Cardiac septum (tissue), 1 donor: ENCODE results near the gene CRK. TPM values are rescaled to one million over a fixed set of nuclear protein-coding genes. Genes with fewer than 3 reads are reported as not detected.
"Not testable (repeated sequence)": the region's sequence is repeated elsewhere in the genome, so short reads cannot be mapped to it uniquely, and the experiment has no call there.

ENCODE experiments used
- DNase-seq: peaks from one replicate; pipeline ENCODE4 v3.0.0-alpha.2; 2020; ENCODE audit warnings: low spot score
- intact Hi-C: fragments of 100-400 bp; cut with DNase I; formaldehyde crosslinking; loops from one replicate; pipeline ENCODE4 v1.14.0; 2022
- total RNA-seq: library from RNA; stranded (reverse); fragmentation: NEBNext Ultra II Directional; extraction: Animal tissue kit (Norgen Biotek cat#: 25700); gene quantifications from one replicate; pipeline ENCODE4 v1.2.1, GENCODE V29; 2021
- donor health status: DM: no; HTN: no; CAD: no.

The CRK gene
- total RNA-seq, 1 donor from 2014 or later, result 43.4 TPM

- intact Hi-C loops, result no loop called here
- no peak for DNase-seq
Observed at GRCh38 chr17:1470755-1471462, 14.9 kb upstream of the CRK start.

- DNase-seq, result no peak
- intact Hi-C loops, result no loop called here
Observed at GRCh38 chr17:1470071-1470754, 14.2 kb upstream of the CRK start.

- DNase-seq, result no peak
- intact Hi-C loops, result no loop called here
Observed at GRCh38 chr17:1469231-1469852, 13.3 kb upstream of the CRK start.

DNA sequence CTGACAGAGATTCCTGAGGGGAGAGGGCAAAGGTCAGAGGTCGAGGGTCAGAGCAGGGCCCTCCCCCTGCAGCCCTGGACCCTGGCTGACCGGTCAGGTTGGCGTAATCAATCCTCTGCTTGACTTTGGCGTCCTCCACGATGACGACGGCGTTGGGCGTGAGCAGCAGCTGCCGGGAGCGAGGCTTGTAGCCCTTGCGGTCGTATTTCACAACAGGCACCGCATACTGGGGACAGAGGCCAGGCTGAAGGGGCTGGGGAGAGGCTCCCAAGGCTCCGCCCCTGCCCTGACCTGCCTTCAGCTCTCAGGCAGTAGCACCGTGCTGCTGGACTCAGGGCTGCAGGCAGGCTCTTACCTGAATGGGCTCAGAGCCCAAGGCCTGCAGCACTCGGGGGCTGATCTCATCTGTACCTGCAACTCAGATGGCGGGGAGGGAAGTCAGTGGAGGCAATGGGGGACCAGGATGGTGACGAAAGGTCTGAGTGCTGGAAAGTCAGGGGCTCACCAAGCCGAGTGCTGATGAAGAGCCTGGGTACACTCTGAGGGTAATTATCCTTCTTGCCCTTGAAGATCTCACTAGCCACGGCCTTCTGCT is 12.0 kb upstream of the CRK start:
- intact Hi-C loops, result no loop called here
- DNase-seq, result no peak

DNA sequence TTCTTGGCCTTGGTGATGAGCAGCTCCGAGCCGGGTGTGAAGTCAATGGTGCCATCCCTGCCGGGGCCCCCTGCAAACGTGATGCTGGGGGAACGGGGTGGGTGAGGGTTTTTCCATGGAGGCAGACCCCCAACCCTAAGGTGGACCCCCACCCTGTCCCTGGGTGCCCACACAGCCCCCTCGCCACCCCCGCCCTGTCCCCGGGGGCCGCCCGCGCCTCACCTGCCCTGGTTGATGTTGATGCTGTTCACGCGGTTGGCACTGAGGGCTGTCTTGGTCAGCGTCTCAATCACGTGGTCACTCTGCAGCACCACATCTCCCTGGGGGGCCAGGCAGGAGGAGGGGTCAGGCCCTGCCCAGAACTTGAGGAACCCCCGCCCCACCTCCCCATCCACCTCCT is 11.2 kb upstream of the CRK start:
- intact Hi-C loops, result no loop called here
- no peak for DNase-seq

DNA sequence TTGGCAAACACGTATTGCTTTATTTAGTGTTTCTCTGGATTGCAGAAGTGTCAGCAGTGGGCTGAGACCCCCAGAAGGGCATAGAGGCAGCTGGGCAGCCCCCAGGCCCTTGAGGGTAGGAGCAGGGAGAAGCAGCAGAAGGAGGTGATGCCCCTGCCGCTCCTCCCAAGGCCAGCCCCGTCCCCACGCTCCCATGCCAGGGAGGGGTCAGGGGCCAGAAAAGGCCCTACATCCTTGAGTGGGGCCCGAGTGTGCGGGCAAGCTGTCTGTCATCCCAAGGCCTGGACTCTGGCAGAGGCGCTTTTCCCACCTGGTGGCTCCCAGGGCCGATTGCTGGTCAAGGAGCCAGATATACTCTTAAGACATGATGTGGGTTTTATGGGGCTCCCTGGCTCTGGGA is 8.2 kb upstream of the CRK start:
- intact Hi-C loops, result no loop called here
- DNase-seq, result no peak

DNA sequence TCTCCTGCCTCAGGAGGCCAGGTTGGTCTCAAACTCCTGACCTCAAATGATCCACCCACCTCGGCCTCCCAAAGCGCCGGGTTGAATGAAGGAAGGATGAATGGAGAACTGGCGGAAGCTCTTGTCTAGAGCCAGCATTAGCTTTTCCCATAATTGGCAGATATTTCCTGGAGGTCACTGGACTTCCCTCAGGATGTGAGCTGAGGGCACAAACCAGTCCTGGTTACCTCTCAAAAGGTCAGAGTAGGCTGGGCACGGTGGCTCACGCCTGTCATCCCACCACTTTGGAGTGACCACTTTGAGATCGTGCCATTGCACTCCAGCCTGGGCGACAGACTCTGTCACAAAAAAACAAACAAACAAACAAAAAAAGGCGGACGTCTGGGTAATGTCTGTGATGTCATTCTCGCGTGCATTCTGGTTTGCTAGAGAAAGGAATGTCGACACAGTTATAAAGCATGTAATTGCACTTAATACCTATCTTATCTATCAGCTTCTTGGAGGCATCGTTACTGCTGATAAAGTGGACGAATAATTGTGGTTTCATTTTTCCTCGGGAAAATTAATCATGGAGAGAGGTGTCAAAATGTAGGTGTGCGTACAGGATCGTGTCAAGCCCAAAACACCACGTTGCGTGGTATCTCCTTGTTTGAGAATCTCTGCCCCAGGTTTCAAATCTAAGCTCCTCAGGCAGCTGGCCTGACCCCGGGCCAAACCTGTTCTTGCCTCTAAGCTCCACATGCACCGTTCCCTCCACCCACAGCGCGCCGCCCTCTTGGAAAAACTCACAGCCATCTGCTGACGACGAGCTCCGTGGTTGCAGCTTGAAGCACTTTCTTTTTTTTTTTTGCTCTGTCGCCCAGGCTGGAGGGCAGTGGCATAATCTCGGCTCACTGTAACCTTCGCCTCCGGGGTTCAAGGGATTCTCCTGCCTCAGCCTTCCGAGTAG is 6.4 kb upstream of the CRK start:
- DNase-seq, result no peak
- intact Hi-C loops, result no loop called here

GRCh38 chr17:1461198-1461944 is 5.3 kb upstream of the CRK start:
- no peak for DNase-seq
- intact Hi-C loops, result no loop called here

GRCh38 chr17:1460233-1460632 is 4.2 kb upstream of the CRK start:
- peak; percentile 90 for DNase-seq
- intact Hi-C loops, result no loop called here

- intact Hi-C loops, result loop anchor here (5.0 kb wide), 2 partner anchors 58 to 88 kb away; no protein-coding TSS in a partner anchor
- DNase-seq, result peak; percentile 91
Observed at GRCh38 chr17:1455291-1455796, 688 bp downstream of the CRK start.

DNA sequence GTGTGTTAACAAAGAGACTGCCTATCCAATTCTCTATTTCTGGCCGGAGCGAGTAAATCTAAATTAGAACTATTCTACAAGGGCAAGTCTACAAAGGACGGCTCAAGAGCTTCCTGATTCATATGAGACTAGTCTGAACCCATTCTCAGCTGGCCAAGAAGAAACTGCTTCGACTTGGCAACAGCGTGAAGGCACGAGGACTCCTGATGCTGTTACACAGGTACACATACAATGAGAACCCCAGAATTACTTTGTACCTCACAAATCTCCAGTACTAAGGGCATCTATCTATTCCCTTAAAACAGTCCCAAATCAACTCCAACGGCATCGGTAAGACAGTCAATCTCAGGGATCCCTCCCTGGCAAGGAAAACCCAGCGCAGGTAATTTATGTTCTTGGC is 1.5 kb downstream of the CRK start:
- intact Hi-C loops, result no loop called here
- DNase-seq, result no peak

DNA sequence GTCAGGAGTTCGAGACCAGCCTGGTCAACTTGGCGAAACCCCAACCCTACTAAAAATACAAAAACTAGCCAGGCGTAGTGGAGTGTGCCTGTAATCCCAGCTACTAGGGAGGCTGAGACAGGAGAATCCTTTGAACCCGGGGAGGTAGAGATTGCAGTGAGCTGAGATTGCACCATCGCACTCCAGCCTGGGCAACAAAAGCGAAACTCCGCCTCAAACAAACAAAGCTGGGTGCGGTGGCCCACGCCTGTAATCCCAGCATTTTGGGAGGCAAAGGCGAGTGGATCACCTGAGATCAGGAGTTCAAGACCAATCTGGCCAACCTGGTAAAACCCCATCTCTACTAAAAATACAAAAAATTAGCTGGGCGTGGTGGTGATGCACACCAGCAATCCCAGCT is 2.3 kb downstream of the CRK start:
- DNase-seq, intact Hi-C loops: not testable (repeated sequence)

- DNase-seq, result no peak
- intact Hi-C loops, result no loop called here
Observed at GRCh38 chr17:1452836-1453235, 3.2 kb downstream of the CRK start.

GRCh38 chr17:1450261-1450660 is 5.8 kb downstream of the CRK start:
- DNase-seq, intact Hi-C loops: not testable (repeated sequence)

DNA sequence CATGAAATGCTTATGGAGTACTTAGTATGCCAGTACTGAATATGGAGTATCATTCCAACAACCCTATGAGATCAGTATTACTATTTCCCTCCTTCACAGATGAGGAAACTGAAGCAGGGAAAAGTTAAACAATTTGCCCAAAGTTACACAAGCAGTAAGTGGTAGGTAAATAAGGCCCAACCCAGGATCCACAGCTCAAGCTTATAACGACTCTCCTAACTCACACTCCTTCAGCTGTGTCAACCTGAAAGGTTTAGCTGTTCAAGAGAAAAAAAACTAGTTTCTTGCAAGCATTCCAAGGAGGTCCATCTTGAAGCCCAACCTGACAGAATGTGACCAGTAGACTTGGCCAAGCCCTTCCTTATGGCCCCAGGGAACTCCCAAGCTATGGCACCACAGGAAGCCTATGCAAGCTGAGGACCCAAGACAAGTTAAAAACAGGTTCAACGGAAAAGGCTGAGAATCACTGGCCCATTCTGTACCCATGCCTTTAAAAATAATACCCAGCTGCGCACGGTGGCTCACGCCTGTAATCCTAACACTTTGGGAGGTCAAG is 6.5 kb downstream of the CRK start:
- intact Hi-C loops, result no loop called here

GRCh38 chr17:1447052-1447451 is 9.0 kb downstream of the CRK start:
- DNase-seq, result no peak
- intact Hi-C loops, result no loop called here

More for the DNA sequence above, 6.5 kb downstream of the CRK start:
- no peak for DNase-seq

DNA sequence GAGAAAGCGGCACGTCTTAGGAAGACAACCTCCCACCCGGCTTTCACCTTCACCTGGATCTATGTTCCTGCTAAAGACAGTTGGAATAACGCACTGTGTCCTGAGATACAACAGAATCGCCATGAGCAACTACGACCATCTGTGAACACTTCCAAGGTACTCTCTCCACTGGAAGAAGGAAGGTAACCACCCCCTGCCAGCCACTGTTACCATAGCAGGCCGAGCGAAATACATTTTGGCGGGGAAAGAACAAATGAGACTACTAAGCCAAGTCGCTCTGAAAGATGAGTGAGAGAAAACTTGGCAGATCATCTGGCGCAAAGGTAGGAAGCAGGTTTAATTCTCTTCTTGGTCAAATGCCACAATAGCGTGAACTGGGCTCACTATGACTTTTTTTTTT is 9.8 kb downstream of the CRK start:
- intact Hi-C loops, result no loop called here
- no peak for DNase-seq

- DNase-seq, intact Hi-C loops: not testable (repeated sequence)
Observed at GRCh38 chr17:1445695-1446094, 10.3 kb downstream of the CRK start.
